Ishikawa (cell line): ENCODE data around the gene DPYSL3.

Source experiments
- CEBPB ChIP-seq: IDR thresholded peaks from 2 replicates; pipeline ENCODE4 v1.6.1; 2012
- CREB1 ChIP-seq: IDR thresholded peaks from 2 replicates; pipeline ENCODE4 v1.6.1; 2012; ENCODE audit warnings: low read depth
- EGR1 ChIP-seq: IDR thresholded peaks from 2 replicates; pipeline ENCODE4 v1.6.1; 2012
- EP300 ChIP-seq: IDR thresholded peaks from 2 replicates; pipeline ENCODE4 v1.6.1; 2012; ENCODE audit warnings: borderline replicate concordance
- FOXM1 ChIP-seq: IDR thresholded peaks from 2 replicates; pipeline ENCODE4 v1.6.1; 2012; ENCODE audit warnings: low read depth, borderline replicate concordance
- NFIC ChIP-seq: IDR thresholded peaks from 2 replicates; pipeline ENCODE4 v1.6.1; 2012
- RAD21 ChIP-seq: IDR thresholded peaks from 2 replicates; pipeline ENCODE4 v1.6.1; 2012; ENCODE audit warnings: low read depth
- TAF1 ChIP-seq: IDR thresholded peaks from 2 replicates; pipeline ENCODE4 v1.6.1; 2012; ENCODE audit warnings: low read depth, mild to moderate bottlenecking
- TCF12 ChIP-seq: IDR thresholded peaks from 2 replicates; pipeline ENCODE4 v1.6.1; 2012; ENCODE audit warnings: low read depth
- TEAD4 ChIP-seq: IDR thresholded peaks from 2 replicates; pipeline ENCODE4 v1.6.1; 2012
- USF1 ChIP-seq: IDR thresholded peaks from 2 replicates; pipeline ENCODE4 v1.6.1; 2012
- YY1 ChIP-seq: IDR thresholded peaks from 2 replicates; pipeline ENCODE4 v1.6.1; 2012; ENCODE audit warnings: low read depth
- ZBTB7A ChIP-seq: IDR thresholded peaks from 2 replicates; pipeline ENCODE4 v1.6.1; 2012; ENCODE audit warnings: low read depth
- TF ChIP-seq, protein P1 (sequence below): IDR thresholded peaks from 2 replicates; pipeline ENCODE4 v1.6.1; 2012; ENCODE audit warnings: low read depth, mild to moderate bottlenecking
- TF ChIP-seq, protein P2 (sequence below): IDR thresholded peaks from 2 replicates; pipeline ENCODE4 v1.6.1; 2012

DPYSL3 gene

GRCh38 chr5:147507480-147508126, 2.3 kb downstream of the DPYSL3 start:
- TF ChIP-seq CREB1 (no peak), RAD21 (no peak), USF1 (no peak), EP300 (no peak), YY1 (no peak), TAF1 (no peak), ZBTB7A (no peak), EGR1 (no peak)
- TF ChIP-seq, protein P1, sequence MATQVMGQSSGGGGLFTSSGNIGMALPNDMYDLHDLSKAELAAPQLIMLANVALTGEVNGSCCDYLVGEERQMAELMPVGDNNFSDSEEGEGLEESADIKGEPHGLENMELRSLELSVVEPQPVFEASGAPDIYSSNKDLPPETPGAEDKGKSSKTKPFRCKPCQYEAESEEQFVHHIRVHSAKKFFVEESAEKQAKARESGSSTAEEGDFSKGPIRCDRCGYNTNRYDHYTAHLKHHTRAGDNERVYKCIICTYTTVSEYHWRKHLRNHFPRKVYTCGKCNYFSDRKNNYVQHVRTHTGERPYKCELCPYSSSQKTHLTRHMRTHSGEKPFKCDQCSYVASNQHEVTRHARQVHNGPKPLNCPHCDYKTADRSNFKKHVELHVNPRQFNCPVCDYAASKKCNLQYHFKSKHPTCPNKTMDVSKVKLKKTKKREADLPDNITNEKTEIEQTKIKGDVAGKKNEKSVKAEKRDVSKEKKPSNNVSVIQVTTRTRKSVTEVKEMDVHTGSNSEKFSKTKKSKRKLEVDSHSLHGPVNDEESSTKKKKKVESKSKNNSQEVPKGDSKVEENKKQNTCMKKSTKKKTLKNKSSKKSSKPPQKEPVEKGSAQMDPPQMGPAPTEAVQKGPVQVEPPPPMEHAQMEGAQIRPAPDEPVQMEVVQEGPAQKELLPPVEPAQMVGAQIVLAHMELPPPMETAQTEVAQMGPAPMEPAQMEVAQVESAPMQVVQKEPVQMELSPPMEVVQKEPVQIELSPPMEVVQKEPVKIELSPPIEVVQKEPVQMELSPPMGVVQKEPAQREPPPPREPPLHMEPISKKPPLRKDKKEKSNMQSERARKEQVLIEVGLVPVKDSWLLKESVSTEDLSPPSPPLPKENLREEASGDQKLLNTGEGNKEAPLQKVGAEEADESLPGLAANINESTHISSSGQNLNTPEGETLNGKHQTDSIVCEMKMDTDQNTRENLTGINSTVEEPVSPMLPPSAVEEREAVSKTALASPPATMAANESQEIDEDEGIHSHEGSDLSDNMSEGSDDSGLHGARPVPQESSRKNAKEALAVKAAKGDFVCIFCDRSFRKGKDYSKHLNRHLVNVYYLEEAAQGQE: no peak

- no peak for TF ChIP-seq EP300
- no peak for TF ChIP-seq TCF12
- TF ChIP-seq FOXM1: no peak
- no peak for TF ChIP-seq USF1
- TF ChIP-seq YY1: no peak
- TF ChIP-seq RAD21: no peak
- no peak for TF ChIP-seq ZBTB7A
- no peak for TF ChIP-seq TAF1
These were observed 5.3 kb downstream of the DPYSL3 start for GRCh38 chr5:147504535-147504934.

DNA sequence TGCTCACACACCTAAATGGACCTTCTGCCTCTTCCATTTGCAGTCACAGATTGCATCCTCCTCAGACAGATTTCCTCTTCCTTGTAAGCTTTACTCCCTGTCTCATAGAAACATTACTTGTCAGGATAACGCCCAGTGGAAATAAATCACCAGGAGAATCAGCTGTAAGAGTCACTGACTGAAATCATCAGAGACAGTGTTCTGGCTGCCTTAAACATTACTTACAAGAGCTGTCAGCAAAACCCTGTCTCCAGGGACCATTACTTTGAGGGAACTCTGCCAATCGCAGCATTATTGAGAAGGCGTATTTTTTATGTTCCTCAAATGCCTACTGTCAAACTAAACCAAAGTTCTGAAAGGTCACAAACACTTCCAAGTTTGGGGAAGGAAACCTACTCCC, 5.9 kb downstream of the DPYSL3 start:
- TF ChIP-seq, protein P2, sequence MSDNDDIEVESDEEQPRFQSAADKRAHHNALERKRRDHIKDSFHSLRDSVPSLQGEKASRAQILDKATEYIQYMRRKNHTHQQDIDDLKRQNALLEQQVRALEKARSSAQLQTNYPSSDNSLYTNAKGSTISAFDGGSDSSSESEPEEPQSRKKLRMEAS: no peak
- TF ChIP-seq RAD21 (no peak), NFIC (no peak), EGR1 (no peak), FOXM1 (no peak), ZBTB7A (no peak), TAF1 (no peak), TCF12 (no peak), TEAD4 (no peak), USF1 (no peak), YY1 (no peak), EP300 (no peak), CREB1 (no peak), CEBPB (no peak)
- TF ChIP-seq, protein P1: no peak

- no peak for TF ChIP-seq CREB1
- no peak for TF ChIP-seq EP300
- TF ChIP-seq EGR1: no peak
- TF ChIP-seq, protein P2: no peak
- TF ChIP-seq TEAD4: no peak
- TF ChIP-seq CEBPB: no peak
- TF ChIP-seq TAF1: no peak
- no peak for TF ChIP-seq NFIC
- TF ChIP-seq USF1: no peak
These were observed 18.9 kb downstream of the DPYSL3 start for GRCh38 chr5:147490989-147491388.

DNA sequence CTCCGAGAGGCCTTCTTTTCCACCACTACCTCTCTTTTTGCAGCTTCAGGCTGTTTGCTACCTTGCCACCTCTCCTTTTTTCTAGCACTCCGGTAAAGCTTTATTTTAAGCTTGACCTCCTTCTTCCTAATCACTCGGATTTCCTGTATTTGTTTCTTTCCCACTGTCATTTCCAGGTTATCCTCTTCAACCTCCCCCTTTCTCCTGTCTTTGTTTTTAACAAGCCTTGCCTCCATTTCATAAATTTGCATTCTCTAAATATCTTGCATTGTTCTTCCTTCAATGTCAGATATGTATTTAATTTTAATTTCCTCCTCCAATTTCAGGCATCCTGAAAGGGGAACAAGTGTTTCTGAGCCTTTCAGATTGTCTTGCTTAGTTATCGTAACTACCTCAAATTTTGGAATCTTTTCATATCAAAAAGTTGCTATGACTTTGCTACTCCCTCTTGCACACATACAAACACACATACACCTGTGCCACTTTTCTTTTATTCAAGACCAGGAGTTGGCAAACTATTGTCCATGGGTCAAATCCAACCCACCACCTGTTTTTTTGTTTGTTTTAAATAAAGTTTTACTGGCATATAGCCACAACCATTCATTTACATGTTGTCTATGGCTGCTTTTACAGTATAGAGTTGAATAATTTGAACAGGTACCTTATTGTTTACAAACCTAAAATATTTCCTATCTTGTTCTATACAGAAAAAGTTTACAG, 22.7 kb downstream of the DPYSL3 start:
- TF ChIP-seq TCF12 (no peak), RAD21 (no peak)
